Measurements from ENCODE around the gene TMEM174.

TMEM174 gene, protein sequence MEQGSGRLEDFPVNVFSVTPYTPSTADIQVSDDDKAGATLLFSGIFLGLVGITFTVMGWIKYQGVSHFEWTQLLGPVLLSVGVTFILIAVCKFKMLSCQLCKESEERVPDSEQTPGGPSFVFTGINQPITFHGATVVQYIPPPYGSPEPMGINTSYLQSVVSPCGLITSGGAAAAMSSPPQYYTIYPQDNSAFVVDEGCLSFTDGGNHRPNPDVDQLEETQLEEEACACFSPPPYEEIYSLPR

GRCh38 chr5:73172951-73173350 is at the start of gene TMEM174:
Gene TMEM174, plus strand, starts transcription at chr5:73173193. Its CDS starts 51 bp downstream, at chr5:73173244.
- DNase-seq, result no peak

GRCh38 chr5:73125289-73125688 is 47.7 kb upstream of the TMEM174 start:
- no peak for DNase-seq

- no peak for DNase-seq
These were observed 46.6 kb upstream of the TMEM174 start for GRCh38 chr5:73126381-73126780.

- no peak for DNase-seq
These were observed 46.0 kb upstream of the TMEM174 start for GRCh38 chr5:73126957-73127356.

DNA sequence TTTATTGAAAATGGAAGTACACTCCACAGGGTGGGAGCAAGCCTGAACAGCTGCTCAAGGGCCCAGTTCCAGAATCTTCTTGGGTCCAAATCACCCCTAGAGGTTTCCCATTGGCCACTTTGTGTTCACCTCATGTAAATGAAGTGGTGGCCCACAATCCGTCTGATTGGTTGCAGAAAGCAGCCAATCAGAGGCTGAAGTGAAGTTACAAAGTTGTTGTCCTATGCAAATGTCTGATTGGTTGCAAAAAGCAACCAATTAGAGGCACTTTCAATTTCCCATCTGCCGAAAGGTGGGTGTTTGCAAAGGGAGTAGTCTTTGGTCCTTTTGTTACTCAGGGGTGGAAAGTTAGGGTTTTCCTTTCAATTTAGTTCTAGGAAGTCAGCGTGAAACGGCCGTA is 43.9 kb upstream of the TMEM174 start:
- DNase-seq, result no peak

- DNase-seq, result no peak
These were observed 42.2 kb upstream of the TMEM174 start for GRCh38 chr5:73130811-73131210.

GRCh38 chr5:73131711-73132425 is 41.1 kb upstream of the TMEM174 start:
- no peak for DNase-seq

- no peak for DNase-seq
These were observed 40.2 kb upstream of the TMEM174 start for GRCh38 chr5:73132759-73133158.

DNA sequence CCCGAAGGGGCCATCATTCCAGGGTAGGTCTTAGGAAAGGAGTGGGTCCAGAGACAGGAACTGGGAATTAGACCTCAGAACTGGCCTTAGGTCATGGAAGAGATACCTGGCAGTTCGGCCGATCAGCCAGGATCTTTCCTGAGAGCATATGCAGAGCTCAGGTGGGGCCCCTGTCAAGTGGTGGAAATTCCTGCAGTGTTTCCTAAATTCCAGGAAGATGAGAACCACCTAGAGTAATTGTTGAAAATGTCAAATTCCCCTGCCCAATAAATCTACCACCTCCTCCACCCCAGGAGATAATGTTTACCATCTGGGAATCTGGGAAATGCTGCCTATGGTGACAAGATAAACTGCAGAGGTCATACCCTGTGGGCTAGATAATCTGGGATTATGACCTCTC is 38.0 kb upstream of the TMEM174 start:
- no peak for DNase-seq

DNA sequence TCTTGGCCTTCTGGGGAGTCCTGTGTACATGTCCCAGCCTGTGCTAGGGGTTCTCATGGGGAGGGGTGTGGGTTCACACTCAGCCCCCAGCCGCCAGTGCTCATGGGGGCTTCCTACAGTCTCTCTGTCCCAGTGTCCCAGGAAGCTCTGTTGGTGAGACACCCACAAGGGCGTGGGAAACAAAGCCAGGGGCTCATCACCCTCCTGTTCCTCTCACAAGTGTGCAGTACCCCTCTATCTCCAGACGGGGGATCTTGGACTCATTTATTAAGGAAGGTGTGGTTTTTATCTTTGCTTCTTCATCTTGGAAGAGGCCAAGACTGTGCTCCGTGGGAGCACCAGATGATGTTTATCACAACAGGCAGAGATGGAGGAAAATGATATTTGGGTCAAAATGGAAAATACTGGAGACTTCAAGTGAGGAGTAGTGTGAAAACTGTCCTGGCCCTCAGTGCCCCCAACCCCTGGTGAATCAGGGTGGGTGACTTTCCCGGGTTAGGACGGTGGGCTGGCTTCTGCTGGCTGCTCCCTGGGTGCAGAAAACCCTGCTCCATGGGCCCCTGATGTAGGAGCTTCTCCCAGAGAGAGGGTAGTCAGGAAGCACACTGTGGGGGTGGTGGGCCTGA is 37.5 kb upstream of the TMEM174 start:
- DNase-seq, result no peak

GRCh38 chr5:73136055-73136562 is 36.9 kb upstream of the TMEM174 start:
- DNase-seq, result no peak

DNA sequence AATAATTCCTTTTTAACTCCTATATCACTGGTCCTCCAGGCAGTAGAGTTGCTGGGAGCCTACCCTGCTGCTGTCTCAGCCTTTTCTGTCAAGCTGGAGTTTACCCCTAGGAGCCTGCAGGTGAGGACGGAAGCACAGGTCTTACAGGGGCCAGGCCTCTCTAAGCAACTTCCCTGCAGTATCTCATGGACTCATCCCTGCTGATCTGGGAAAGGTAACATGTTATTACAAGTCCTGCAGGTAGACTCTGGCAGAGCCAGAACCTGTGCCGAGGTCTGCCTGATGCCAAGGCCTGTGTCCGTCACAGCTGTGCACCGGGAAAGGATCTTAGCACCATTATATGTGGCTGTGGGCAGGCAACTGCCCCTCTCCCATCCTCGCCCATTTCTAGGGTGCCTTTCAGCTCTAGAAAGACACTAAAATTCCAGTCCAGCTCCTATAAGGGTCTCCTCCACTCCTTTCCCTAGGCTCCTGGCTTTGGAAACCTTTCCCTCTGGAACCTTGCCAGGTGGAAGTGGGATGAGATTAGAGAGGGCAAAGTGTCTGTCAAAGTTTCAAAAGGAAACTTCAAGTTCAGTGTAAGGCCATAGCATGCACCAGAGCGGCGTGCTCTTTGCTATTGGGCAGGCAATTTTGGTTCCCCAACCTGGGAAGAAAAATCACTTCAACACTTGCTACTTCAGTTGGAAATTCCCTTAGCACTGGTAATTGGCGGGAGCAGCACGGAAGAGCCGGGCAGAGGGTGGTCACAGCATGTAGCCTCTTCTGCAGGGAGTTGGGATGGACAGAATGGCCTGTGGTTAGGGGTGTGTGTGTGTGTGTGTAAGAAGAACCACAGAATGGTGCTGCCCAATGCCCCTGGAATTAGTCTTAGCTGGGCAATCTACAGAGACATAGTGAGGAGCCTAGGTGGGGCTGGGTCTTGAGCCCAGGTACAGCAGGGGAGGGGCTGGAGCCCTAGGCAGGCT is 35.1 kb upstream of the TMEM174 start:
- DNase-seq, result no peak

DNA sequence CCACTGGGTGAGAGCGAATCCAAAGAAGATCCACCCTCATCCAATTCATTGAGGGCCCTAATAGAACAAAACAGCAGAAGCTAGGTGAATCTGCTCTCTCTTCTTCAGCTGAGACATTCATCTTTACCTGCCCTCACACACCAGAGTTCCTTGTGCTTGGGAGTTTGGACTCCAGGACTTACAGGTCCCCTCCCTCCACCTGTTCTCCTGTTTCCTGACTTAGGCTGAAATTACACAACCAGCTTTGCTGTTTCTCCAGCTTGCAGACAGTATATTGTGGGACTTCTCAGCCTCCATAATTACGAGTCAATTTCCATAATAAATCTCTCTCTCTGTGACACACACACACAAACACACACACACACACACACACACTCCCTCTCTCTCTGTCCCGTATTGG is 33.5 kb upstream of the TMEM174 start:
- DNase-seq, result no peak

DNA sequence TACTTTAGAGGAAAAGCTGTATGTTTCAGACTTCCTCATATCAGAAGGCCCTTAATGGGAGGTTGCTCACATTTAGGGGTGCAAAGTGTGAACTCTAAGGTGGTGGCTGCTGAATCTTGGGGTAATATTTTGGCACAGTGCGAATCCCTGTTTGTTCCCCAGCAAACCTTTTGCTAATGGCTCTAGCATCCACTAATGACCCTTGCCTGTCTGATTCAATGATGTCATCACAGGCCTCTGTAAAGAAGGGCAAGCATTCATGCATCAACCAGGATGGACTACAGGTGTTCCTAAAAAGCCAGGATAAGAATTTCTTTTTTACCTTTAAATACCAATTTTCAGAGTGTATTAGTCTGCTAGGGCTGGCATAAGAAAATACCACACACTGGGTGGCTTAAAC is 32.2 kb upstream of the TMEM174 start:
- DNase-seq, result no peak

- no peak for DNase-seq
These were observed 31.0 kb upstream of the TMEM174 start for GRCh38 chr5:73142035-73142434.

DNA sequence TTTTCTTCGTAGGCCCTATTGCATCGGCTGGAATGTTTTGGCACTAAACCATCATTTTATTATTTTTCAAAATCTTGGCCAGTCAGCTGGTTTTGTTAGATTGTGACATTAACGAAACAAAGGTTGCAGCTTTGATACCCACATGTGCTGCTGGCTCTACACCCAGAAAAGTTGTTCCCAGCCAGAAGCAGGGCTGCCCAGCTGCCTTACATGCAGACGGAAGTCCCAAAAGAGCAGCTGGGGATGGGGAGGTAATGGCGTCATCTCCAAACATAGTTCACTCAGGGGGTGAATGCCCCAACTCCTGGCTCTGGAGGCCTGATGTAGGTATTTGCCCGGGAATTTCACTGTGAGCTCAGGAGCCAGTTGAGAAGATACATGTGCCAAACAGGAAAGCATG is 29.3 kb upstream of the TMEM174 start:
- DNase-seq, result no peak

DNA sequence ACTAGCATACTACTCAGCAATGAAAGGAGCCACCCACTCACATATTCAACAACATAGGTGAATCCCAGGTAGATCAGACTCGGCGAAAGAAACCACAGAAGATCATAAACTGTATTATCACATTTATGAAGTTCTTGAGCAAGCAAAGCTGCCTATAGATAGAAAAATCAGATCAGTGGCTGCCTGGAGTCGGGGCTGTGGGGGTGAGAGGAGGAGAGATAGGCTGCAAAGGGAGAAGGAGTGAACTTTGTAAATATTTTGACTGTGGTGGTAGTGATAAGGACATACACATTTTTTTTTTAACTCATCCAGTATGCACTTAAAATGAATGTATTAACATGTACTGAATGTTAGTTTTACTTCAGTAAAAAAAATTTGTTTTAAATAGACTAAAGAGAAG is 23.5 kb upstream of the TMEM174 start:
- DNase-seq, result no peak

DNA sequence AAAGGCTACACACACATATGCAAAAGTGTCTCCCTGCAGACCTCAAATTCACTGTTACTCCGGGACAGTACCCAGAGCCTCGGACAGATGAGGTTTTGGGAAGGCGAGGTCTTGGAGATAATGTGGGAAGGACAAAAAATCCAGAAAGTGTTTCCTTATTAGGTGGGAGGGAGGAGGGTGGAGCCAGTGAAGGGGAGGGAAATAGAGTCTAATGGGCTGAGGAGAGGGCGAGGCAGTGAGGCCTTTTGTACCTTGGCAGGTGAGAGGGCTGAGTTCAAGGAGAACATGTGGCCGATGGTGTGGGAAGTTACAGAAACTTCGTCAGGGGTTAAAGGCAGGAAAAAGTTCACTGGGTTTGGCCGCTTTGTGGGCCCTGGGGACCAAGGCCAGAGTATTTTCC is 22.1 kb upstream of the TMEM174 start:
- DNase-seq, result no peak

DNA sequence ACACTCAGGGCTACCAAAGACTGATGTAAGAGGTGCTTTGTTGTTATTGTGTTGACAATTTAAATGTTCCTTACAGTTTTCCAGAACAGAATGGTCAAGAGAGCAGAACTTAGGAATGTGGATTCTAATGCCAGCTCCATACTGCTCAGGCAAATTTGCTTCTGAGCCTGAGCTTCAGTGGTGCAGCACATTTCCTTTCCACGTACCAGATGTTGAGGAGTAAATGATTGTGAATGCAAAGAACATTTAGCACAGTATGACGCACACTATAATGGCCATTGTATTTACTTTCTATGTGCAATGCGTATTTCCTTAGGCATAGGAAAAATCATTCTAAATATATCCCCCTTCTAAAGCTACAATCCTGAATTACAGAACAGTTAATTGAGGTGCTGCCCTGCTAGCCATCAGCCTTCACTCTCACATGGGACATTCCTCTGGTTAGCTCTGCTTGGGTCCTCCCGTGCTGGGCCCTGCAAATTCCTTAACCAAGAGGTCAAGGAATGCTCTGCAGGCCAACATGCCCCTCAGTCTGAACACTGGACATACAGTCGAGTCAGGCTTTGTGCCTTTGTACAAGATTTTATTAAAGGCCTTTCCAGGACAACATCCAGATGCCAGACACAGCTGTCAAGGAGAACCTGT is 21.1 kb upstream of the TMEM174 start:
- DNase-seq, result no peak

- DNase-seq, result no peak
These were observed 20.3 kb upstream of the TMEM174 start for GRCh38 chr5:73152411-73153388.

DNA sequence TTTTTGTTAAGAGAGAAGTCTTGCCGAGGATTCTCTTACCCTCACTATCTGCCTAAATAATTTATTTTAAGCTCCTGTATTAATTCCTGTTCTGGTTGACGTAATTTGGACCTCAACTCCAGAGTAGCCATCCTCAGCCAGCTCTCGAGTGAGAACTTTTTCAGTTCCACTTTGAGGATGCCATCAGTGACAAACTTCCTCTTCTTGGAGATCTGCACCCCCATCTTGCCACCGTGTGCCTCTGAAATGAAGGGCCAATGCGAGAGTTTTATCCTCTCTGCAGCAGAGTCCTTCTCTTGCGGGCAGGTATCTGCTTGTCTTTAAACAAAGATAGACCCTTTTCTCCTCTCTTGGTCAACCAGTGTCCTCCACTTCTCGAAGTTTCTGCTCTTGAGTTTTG is 19.5 kb upstream of the TMEM174 start:
- no peak for DNase-seq

Measured in DMS79 (cell line).